ENCODE data around the gene BRAF.

DNA sequence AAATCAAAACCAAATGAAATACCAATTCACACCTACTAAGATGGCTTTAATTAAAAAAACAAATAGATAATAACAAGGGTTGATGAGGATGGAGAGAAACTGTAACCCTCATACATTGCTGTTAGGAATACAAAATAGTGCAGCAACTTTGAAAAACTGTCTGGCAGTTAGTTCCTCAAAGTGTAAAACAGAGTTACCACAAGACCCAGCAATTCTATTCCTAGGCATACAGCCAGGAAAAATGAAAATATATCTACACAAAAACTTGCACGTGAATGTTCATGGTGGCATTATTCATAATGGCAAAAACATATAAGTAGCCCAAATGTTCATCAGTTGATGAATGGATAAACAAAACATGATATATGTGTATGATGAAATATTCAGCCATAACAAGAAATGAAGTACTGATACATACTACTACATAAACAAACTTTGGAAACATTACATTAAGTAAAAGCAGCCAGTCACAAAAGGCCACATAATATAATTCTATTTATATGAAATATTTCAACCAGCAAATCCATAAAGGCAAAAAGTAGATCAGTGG lies 83.5 kb downstream of the BRAF start:
- TF ChIP-seq POLR2A (IDR thresholded peaks at IDR 0.05; ENCODE audit: low read depth), result no peak
- TF ChIP-seq, protein P1, sequence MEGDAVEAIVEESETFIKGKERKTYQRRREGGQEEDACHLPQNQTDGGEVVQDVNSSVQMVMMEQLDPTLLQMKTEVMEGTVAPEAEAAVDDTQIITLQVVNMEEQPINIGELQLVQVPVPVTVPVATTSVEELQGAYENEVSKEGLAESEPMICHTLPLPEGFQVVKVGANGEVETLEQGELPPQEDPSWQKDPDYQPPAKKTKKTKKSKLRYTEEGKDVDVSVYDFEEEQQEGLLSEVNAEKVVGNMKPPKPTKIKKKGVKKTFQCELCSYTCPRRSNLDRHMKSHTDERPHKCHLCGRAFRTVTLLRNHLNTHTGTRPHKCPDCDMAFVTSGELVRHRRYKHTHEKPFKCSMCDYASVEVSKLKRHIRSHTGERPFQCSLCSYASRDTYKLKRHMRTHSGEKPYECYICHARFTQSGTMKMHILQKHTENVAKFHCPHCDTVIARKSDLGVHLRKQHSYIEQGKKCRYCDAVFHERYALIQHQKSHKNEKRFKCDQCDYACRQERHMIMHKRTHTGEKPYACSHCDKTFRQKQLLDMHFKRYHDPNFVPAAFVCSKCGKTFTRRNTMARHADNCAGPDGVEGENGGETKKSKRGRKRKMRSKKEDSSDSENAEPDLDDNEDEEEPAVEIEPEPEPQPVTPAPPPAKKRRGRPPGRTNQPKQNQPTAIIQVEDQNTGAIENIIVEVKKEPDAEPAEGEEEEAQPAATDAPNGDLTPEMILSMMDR (IDR thresholded peaks at IDR 0.05), result no peak
